Stimulated activated CD8-positive, alpha-beta memory T cell treated with anti-CD3 and anti-CD28 coated beads, Interleukin-12 subunit alpha, Interleukin-12 subunit beta, amount 100 ng/mL, for 24 hours (primary cell): ENCODE data around the gene GSE1.

Experiments used
- DNase-seq: peaks from one replicate; pipeline ENCODE4 v3.0.0-alpha.2; 2020; ENCODE audit errors: extremely low read depth

The GSE1 gene

DNA sequence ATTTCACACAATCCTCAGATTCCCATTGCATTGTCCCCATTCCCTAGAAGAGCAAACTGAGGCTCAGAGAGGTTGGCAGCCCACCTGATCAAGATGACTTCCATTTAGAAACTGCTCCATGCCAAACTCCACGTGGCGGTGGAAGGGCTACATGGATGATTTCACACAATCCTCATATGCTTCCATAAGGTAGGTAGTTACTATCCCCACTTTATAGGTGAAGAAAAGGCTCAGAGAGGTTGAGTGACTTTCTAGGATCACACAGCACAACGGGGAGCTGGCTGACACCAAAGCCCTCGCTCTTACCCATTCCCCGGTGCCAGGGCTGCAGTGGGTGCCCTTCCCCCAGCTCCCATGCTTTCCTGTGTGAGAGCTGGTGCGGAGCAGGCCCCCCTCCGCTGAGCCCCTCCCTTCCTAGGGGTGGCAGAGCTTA lies 85.4 kb downstream of the GSE1 start:
- DNase-seq: no peak

DNA sequence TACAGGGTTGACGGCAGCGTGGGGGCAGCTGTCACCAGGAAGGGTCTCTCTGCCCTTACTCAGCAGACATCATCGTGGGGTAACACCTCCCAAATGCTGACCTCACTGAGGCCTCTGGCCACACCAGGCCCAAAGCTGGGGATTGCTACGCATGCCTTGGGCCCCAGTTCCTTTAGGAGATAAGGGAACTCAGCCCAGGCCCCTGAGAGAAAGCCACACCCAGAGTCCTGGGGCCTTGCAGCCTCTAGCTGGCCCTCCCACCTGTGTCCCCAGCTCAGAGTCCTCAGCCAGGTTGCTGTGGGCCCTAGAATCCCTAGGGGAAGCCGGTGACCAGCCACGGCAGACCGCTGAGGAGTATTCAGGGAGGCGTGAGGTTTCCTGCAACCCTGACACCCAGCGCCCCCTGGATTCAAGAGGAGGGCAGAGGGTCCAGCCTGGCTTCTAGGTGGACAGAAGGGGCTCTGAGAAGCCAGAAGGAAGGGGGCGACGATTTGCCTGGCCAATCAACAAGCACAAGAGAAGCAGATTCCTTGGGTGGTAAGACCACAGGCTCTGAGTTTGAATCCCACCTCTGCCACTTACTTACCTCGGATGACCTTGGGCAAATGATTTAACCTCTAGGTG lies 85.9 kb downstream of the GSE1 start:
- no peak for DNase-seq

DNA sequence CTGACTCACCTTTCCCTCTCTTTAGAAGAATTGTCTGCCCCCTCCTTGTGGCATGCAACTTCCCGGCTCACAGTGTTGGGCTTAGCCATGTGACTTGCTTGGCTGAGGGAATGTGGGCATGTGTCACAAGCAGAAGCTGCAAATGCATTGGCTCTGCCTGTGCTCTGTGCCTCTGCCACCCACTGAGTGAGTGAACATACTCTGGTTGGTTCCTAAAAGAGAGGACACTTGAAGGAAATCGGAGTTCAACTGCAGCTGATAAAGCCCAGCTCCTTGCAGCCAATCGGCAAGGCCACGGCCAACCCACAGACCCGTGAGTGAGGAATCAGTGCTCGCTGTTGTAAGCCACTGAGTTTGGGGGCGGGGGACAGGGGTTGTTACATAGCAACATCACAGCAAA lies 86.5 kb downstream of the GSE1 start:
- DNase-seq: no peak

GRCh38 chr16:85704011-85704410 lies 90.9 kb downstream of the GSE1 start:
- DNase-seq: no peak

DNA sequence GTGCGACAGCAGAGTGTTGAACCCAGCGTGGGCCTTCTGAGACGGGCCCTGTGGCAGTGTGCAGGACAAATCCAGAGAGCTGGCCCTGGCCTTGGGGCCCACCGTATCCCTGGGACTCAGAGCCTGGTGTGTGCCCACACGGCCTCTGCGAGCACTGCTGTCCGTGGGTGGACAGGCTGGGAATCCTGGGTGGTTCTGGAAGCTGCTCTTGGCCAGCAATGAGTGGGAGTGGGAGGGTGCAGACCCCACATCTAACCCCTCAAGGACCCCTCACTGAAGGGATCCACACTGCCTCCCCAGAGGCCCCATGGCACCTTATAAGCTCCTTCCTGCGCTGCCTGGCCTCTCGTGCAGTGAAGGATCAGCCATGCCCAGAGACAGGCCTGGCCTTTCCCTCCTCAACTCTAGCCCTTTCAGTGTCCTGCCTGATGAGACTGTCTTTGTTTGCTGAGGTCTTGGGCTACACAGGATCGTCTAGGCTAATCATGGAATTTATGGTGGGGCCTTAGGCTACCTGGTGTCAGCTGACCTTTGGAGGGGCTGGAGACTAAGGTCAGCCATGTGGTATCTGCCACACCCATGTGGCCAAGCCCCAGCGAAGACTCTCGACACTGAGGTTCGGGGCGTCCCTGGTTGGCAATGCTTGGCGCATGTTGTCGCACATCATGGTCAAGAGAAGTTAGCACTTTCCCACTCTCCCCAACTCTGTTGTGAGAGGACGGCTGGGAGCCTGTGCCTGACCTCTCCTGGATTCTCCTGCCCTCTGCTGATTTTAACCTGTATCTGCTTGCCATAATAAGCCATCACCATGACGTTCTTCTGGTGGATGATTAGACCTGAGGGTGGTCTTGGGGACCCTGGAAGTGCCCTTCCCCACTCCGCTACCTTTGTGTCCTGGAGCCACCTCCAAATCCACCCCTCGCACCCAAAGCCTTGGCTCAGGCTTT lies 92.1 kb downstream of the GSE1 start:
- DNase-seq: no peak

DNA sequence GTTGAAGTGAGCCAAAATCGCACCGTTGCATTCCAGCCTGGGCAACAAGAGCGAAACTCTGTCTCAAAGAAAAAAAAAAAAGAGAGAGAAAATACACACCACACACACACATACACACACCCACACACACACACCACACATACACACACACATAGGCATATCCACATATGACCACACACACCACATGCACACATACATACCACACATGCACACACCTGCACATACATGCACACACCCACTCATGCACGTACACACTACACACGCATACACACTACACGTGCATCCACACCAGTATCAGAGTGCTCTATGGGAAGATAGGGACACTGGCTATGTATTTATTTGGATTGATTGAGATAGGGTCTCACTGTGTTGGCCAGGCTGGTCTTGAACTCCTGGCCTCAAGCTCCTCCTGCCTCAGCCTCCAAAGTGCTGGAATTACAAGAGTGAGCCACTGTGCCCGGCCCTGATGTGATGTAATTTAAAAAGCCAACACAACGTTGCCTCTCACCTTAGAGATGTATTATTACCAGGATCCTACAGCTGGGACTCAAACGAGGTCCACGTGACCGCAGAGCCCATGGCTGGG lies 93.4 kb downstream of the GSE1 start:
- no peak for DNase-seq

DNA sequence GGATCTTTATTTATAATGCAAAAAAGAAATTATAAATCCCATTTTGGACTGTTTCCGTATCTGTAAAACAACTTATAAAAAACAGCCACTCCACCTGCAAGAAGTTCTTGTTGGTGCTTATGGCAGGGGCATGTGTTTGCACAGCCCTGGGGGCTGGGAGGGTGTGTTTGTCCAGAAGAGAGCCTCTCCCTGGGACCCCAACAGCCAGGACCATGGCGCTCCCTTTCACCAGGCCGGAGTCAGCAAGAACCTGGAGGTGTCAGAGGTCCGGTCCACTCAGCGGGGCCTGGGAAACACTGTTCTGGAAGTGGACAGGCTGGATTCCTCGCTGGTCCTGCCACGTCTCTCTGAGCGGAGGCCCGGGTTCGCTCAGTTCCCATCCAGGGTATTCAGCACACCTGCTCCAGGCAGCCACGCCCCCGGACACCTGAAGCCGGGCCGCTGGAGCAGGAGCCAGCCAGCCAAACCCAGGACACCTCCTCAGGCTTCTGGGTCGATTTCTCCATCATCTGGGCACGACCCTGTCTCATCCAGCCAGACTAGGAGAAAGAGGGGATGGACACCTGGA lies 94.5 kb downstream of the GSE1 start:
- no peak for DNase-seq

GRCh38 chr16:85708338-85708737 lies 95.2 kb downstream of the GSE1 start:
- DNase-seq: no peak

DNA sequence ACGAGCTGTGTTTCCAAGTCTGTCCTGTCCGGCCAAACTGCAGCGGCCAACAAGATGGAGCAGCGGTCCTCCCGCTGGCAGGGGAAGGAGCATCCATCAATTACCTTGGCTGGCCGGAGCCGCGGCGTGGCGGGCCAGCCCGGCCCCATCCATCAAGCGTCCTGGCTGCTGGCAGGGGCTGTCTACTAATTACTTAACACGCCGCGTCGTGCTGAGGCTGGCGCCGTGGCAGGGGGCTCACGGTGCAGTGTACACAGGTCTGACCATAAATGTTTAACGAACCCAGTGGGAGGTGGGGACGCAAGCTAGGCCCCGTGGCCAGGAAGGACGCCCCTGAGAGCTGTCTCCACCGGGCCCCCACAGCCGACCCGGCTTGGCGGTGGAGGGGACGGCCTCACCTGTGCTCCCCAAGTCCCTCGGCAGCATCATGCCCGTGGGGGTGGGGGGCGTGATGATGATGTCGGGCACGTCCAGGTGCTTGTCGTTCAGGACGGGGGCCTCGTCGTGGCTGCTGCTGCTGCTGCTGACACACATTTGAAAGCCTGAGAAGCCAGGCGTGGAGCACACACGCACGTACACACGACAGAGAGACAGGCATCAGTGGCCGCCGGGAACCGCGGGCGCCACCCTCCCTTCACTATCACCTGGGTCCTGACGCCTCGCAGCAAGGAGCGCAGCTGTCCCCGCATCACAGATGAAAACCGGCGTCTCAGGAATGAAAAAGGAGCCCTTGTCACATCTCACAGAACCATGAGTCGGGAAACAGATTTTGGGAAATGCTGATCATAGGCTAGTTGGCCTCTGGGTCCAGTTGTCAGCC lies 96.9 kb downstream of the GSE1 start:
- no peak for DNase-seq

DNA sequence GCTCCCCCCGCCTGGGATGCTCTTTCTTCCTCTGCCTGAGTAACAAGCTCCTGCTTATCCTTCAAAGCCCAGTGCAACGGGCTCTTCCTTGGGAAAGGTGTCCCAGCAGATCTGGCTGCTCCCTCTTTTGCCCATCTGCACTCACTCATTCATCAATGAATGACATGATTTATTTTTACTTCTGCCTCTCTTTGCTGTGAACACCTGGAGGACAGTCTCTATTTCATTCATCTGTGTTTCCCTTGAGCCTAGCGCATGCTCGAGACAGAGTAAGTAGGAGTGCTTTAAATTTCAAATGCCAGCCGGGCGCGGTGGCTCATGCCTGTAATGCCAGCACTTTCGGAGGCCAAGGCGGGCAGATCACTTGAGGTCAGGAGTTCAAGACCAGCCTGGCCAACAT lies 97.6 kb downstream of the GSE1 start:
- no peak for DNase-seq

- no peak for DNase-seq
Observed at GRCh38 chr16:85711982-85712587, 99.0 kb downstream of the GSE1 start.

- no peak for DNase-seq
Observed at GRCh38 chr16:85712801-85713200, 99.7 kb downstream of the GSE1 start.

DNA sequence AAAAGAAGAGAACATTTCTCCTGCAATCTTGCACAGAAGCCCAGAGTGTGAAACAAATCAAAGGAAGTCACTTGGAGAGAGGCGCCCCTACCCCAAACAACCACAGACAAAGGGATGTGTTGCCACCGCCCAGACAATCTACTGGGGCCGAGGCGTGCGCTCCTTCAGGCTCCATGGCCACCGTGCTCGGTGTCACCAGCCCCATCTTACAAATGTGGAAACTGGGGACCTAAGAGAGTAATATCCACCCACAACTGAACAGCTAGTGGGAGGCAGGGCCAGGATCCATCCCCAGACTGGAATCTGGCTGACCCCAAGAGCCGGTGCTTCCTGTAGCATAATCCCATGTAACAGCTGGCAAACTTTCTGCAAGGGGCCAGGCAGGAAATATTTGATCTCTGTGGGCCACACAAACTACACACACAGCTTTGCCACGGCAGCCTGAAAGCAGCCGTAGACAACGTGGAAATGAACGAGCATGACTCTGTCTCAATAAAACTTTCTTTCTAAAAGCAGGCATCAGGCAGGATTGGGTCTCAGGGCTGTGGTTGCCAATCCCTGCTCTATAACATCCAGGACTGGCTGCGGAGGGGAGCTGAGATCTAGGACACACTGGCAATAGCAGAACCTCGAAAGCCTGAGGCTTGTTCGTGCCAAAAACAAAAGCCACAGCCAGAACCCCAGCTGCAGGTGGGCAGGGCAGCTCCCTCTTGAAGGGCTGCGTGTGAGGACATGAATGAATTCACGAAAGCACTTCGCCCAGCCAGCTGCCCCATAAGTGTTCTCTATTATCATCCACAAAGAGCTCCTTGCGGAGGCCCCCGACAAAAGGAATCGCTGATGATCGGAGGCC lies 102.3 kb downstream of the GSE1 start:
- DNase-seq: no peak

GRCh38 chr16:85716022-85716679 lies 103.0 kb downstream of the GSE1 start:
- DNase-seq: no peak

DNA sequence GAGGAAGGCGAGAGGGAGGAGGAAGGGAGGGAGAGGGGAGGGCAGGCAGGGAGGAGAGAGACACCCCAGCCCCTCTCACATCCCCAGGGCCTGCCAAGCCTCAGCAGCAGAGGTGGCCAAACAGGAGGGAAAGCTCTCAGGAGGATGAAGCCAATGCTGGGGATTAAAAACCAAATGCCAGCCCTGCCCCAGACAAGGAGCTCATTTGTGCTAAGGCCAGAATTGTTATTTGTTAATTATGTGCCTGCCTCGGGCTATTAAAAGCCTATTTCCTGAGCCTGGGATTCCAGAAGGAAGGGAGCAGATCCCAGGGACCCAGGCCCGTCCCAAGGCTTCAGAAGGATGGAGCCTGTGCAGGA lies 103.5 kb downstream of the GSE1 start:
- no peak for DNase-seq

DNA sequence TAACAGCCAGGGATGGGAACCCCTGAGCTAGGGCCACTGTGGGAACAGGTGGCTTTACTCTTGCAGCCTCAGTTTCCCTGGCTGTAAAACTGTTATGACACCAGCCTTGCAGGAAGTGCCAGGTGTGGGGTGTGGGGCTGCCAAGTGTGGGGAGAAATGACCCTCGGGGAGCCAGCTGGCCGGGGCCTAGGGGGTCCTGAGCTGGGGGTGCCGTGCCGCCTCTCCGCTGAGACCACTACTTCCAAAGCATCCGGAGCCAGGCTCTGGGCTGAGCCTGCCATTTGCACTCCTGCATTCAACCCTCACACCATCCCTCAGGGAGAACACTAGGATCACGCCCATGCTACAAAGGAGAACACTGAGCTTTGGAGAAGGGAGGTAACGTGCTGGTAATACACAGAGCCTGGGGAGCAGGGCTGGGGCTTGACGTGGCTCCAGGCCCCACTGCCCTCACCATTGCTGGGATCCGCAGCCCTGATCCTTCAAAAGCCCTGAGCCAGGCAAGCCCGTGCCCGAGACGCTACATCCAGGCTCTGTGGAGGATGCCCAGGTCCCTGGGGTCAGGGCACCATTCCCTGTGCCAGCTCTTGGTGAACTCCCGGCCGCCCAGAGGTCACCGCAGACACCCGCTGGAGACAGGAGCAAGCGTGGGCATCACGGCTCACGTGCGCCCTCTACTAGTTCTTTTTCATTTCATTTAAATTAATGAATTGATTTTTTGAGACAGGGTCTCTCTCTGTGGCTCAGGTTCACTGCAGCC lies 104.5 kb downstream of the GSE1 start:
- DNase-seq: no peak

GRCh38 chr16:85718153-85718477 lies 105.0 kb downstream of the GSE1 start:
- no peak for DNase-seq

GRCh38 chr16:85718682-85719081 lies 105.6 kb downstream of the GSE1 start:
- DNase-seq: no peak

GRCh38 chr16:85719605-85720301 lies 106.6 kb downstream of the GSE1 start:
- DNase-seq: no peak
